ENCODE data around the gene KCNMA1.
"Not testable (repeated sequence)": the region's sequence is repeated elsewhere in the genome, so short reads cannot be mapped to it uniquely, and the experiment has no call there.

KCNMA1 gene

GRCh38 chr10:77433546-77433945, 204.1 kb downstream of the KCNMA1 start:
- DNase-seq, result no peak

GRCh38 chr10:77431980-77432797, 205.4 kb downstream of the KCNMA1 start:
- DNase-seq, result no peak

GRCh38 chr10:77431209-77431611, 206.4 kb downstream of the KCNMA1 start:
- DNase-seq, result no peak

GRCh38 chr10:77430530-77430929, 207.1 kb downstream of the KCNMA1 start:
- no peak for DNase-seq

- no peak for DNase-seq
Measured at GRCh38 chr10:77428691-77429395, 208.8 kb downstream of the KCNMA1 start.

- DNase-seq, result no peak
Measured at GRCh38 chr10:77424257-77424656, 213.4 kb downstream of the KCNMA1 start.

GRCh38 chr10:77422491-77423338, 214.9 kb downstream of the KCNMA1 start:
- no peak for DNase-seq

GRCh38 chr10:77421591-77421990, 216.0 kb downstream of the KCNMA1 start:
- no peak for DNase-seq

GRCh38 chr10:77420947-77421523, 216.6 kb downstream of the KCNMA1 start:
- no peak for DNase-seq

- DNase-seq, result no peak
Measured at GRCh38 chr10:77419979-77420378, 217.6 kb downstream of the KCNMA1 start.

- DNase-seq, result no peak
Measured at GRCh38 chr10:77419056-77419455, 218.6 kb downstream of the KCNMA1 start.

- DNase-seq, result no peak
Measured at GRCh38 chr10:77417806-77418640, 219.6 kb downstream of the KCNMA1 start.

- no peak for DNase-seq
Measured at GRCh38 chr10:77417359-77417758, 220.2 kb downstream of the KCNMA1 start.

- no peak for DNase-seq
Measured at GRCh38 chr10:77416311-77417135, 221.1 kb downstream of the KCNMA1 start.

GRCh38 chr10:77415313-77415960, 222.2 kb downstream of the KCNMA1 start:
- DNase-seq, result no peak

- DNase-seq, result no peak
Measured at GRCh38 chr10:77413231-77413630, 224.4 kb downstream of the KCNMA1 start.

GRCh38 chr10:77412573-77413133, 225.0 kb downstream of the KCNMA1 start:
- not testable (repeated sequence) for DNase-seq

GRCh38 chr10:77411805-77412204, 225.8 kb downstream of the KCNMA1 start:
- DNase-seq, result no peak

GRCh38 chr10:77410523-77410922, 227.1 kb downstream of the KCNMA1 start:
- no peak for DNase-seq
